ENCODE results near the gene RBM20.

GRCh38 chr10:110861476-110861875, 217.3 kb downstream of the RBM20 start:
- TF ChIP-seq CTCF (conservative IDR thresholded peaks at IDR 0.05) (no peak), EZH2 (IDR thresholded peaks at IDR 0.05; ENCODE audit: low read depth) (no peak)

Data from PC-9 (cell line).